GM20431 (cell line): Measurements from ENCODE around the gene BMP10.

ENCODE experiments used
- in situ Hi-C: fragments of 300-500 bp; cut with MseI, MboI; formaldehyde crosslinking; loops from one replicate; pipeline ENCODE4 v1.15.0; 2020; ENCODE audit warnings: low sequenced_read_pairs; ENCODE audit not compliant: unreplicated experiment

BMP10 gene

GRCh38 chr2:68871159-68871764 lies at the start of gene BMP10:
Gene BMP10, minus strand, starts transcription at chr2:68871397. Its CDS starts 39 bp downstream, at chr2:68871358.
- in situ Hi-C loops, result no loop called here

GRCh38 chr2:68920481-68921170 lies 49.4 kb upstream of the BMP10 start:
- in situ Hi-C loops, result no loop called here

- in situ Hi-C loops, result loop anchor here (10.0 kb wide), 2 partner anchors 164 to 454 kb away; partner anchors contain the start of genes APLF and FBXO48
Observed at GRCh38 chr2:68918497-68918896, 47.3 kb upstream of the BMP10 start.

GRCh38 chr2:68917034-68917718 lies 46.0 kb upstream of the BMP10 start:
- in situ Hi-C loops, result loop anchor here (10.0 kb wide), 2 partner anchors 162 to 452 kb away; partner anchors contain the start of genes APLF and FBXO48

GRCh38 chr2:68916226-68916625 lies 45.0 kb upstream of the BMP10 start:
- in situ Hi-C loops, result loop anchor here (10.0 kb wide), 2 partner anchors 161 to 451 kb away; partner anchors contain the start of genes APLF and FBXO48

- in situ Hi-C loops, result loop anchor here (10.0 kb wide), 2 partner anchors 161 to 451 kb away; partner anchors contain the start of genes APLF and FBXO48
Observed at GRCh38 chr2:68915393-68915792, 44.2 kb upstream of the BMP10 start.

GRCh38 chr2:68913359-68913758 lies 42.2 kb upstream of the BMP10 start:
- in situ Hi-C loops, result loop anchor here (10.0 kb wide), 2 partner anchors 159 to 449 kb away; partner anchors contain the start of genes APLF and FBXO48

GRCh38 chr2:68912732-68913131 lies 41.5 kb upstream of the BMP10 start:
- in situ Hi-C loops, result loop anchor here (10.0 kb wide), 2 partner anchors 158 to 448 kb away; partner anchors contain the start of genes APLF and FBXO48

GRCh38 chr2:68912111-68912510 lies 40.9 kb upstream of the BMP10 start:
- in situ Hi-C loops, result loop anchor here (10.0 kb wide), 2 partner anchors 157 to 447 kb away; partner anchors contain the start of genes APLF and FBXO48

- in situ Hi-C loops, result loop anchor here (10.0 kb wide), 2 partner anchors 157 to 447 kb away; partner anchors contain the start of genes APLF and FBXO48
Observed at GRCh38 chr2:68911709-68912108, 40.5 kb upstream of the BMP10 start.

GRCh38 chr2:68911246-68911645 lies 40.0 kb upstream of the BMP10 start:
- in situ Hi-C loops, result loop anchor here (10.0 kb wide), 2 partner anchors 156 to 446 kb away; partner anchors contain the start of genes APLF and FBXO48

- in situ Hi-C loops, result loop anchor here (10.0 kb wide), 2 partner anchors 155 to 445 kb away; partner anchors contain the start of genes APLF and FBXO48
Observed at GRCh38 chr2:68909793-68910674, 38.8 kb upstream of the BMP10 start.

- in situ Hi-C loops, result no loop called here
Observed at GRCh38 chr2:68908392-68908970, 37.3 kb upstream of the BMP10 start.

- in situ Hi-C loops, result no loop called here
Observed at GRCh38 chr2:68907920-68908253, 36.7 kb upstream of the BMP10 start.

- in situ Hi-C loops, result no loop called here
Observed at GRCh38 chr2:68907232-68907919, 36.2 kb upstream of the BMP10 start.

GRCh38 chr2:68906716-68907115 lies 35.5 kb upstream of the BMP10 start:
- in situ Hi-C loops, result no loop called here

- in situ Hi-C loops, result no loop called here
Observed at GRCh38 chr2:68905116-68905515, 33.9 kb upstream of the BMP10 start.

- in situ Hi-C loops, result no loop called here
Observed at GRCh38 chr2:68901561-68901960, 30.4 kb upstream of the BMP10 start.

GRCh38 chr2:68901199-68901514 lies 30.0 kb upstream of the BMP10 start:
- in situ Hi-C loops, result no loop called here
